Kidney epithelial cell (primary cell): ENCODE data around the gene RXFP2. TPM values are rescaled to one million over a fixed set of nuclear protein-coding genes. Genes with fewer than 3 reads are reported as not detected.

Experiments
- DNase-seq: peaks from one replicate; pipeline ENCODE4 v3.0.0-alpha.2; 2010; ENCODE audit warnings: low read depth
- H3K27me3 ChIP-seq: 2 replicates; pipeline ENCODE4 v1.6.0; 2011; ENCODE audit warnings: low read length; ENCODE audit not compliant: control insufficient read depth, insufficient read depth
- H3K36me3 ChIP-seq: 2 replicates; pipeline ENCODE4 v1.5.1; 2011; ENCODE audit warnings: low read length; ENCODE audit not compliant: control insufficient read depth, insufficient read depth
- H3K4me3 ChIP-seq: 2 replicates; pipeline ENCODE4 v1.5.1; 2011; ENCODE audit warnings: low read depth, mild to moderate bottlenecking, control low read depth, low read length
- CTCF ChIP-seq: IDR thresholded peaks from 2 replicates; pipeline ENCODE4 v1.5.1; 2011; ENCODE audit warnings: mild to moderate bottlenecking, moderate library complexity, low read length, control low read depth, inconsistent platforms; ENCODE audit not compliant: insufficient read depth, poor library complexity, severe bottlenecking
- total RNA-seq: library from RNA; depleted of rRNA; stranded (reverse); fragments of >200 nt; gene quantifications from 2 replicates; pipeline ENCODE4 v1.2.3, GENCODE V29; 2015

RXFP2 gene
- total RNA-seq, 1 donor from 2014 or later: not detected

DNA sequence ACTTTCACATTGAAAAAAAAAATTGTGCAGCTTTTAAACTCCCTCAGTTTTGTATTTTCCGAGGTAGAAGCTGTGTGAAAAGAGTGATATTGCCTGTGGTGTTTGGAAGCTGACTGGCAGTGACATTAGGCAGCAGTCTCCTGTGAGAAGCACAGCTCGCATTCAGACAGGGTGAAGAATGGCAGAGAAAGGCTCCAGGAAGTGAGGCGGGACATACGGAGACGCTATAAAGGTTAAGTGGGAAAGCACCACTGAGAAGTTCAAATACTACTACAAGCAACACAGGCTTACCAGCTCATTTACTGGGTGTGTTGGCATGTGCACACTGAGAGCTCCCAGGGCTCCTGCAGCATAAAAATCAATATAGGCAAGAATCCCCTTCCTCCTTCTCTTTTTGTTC lies 88.4 kb downstream of the RXFP2 start:
- no peaks in the 10 kb centered on the region for H3K36me3 ChIP-seq

GRCh38 chr13:31835932-31836331 lies 96.6 kb downstream of the RXFP2 start:
- TF ChIP-seq CTCF: no peak
- H3K27me3 ChIP-seq: peaks cover 3% of the 10 kb centered on the region
- H3K4me3 ChIP-seq: no peak overlapping the region
- no peaks in the 10 kb centered on the region for H3K36me3 ChIP-seq
- DNase-seq: no peak

More for the DNA sequence above, 88.4 kb downstream of the RXFP2 start:
- no peak for TF ChIP-seq CTCF
- Histone ChIP-seq H3K4me3 (no peak overlapping the region), H3K27me3 (no peaks in the 10 kb centered on the region)
- no peak for DNase-seq

- no peak for TF ChIP-seq CTCF
- Histone ChIP-seq H3K36me3 (no peaks in the 10 kb centered on the region), H3K27me3 (peaks cover 6% of the 10 kb centered on the region), H3K4me3 (no peak overlapping the region)
- DNase-seq: no peak
These were observed 103.7 kb downstream of the RXFP2 start for GRCh38 chr13:31843044-31843443.

DNA sequence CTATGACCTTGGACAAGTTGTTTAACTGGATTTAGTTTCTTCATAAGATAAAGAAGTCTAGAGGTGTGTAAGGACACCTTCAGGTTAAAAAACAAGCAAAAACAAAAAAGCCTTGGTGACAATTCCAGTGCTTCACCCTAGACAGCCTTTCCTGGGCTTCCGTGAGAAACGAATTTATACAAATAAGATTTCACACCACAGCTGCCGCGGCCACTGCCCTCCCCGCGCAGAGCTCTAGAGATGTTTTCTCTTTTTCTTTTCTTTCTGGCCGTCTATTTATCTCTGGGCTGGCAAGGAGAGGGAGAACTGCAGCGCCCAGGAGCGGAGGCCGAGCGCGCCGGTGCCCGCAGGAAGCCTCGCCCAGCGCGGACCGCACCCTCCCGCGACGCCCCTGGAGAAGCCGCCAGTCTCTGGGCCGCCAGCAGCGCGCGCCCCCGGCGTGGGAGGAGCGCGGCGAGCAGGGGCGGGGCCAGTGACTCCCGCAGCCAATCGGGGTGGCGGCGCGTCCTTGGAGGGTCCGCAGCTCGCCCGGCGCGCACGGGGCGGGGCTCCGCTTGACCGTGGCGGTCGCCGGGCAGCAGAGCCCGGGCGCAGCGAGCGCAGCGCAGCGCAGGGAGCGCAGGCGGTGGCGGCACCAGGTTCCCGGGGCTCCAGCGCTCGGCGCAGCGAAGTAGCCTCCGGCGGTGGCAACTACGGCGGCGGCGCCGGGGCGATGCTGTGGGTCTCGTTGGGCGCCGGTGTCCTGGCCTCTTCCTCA lies 107.0 kb downstream of the RXFP2 start:
- Histone ChIP-seq H3K4me3 (peak overlapping the region; percentile 63), H3K27me3 (peaks cover 4% of the 10 kb centered on the region), H3K36me3 (no peaks in the 10 kb centered on the region)
- TF ChIP-seq CTCF: no peak
- peak; percentile 43 for DNase-seq

GRCh38 chr13:31846961-31847752 lies 107.8 kb downstream of the RXFP2 start:
- Histone ChIP-seq H3K4me3 (peak overlapping the region; percentile 63), H3K36me3 (no peaks in the 10 kb centered on the region), H3K27me3 (peaks cover 4% of the 10 kb centered on the region)
- TF ChIP-seq CTCF: no peak
- no peak for DNase-seq

DNA sequence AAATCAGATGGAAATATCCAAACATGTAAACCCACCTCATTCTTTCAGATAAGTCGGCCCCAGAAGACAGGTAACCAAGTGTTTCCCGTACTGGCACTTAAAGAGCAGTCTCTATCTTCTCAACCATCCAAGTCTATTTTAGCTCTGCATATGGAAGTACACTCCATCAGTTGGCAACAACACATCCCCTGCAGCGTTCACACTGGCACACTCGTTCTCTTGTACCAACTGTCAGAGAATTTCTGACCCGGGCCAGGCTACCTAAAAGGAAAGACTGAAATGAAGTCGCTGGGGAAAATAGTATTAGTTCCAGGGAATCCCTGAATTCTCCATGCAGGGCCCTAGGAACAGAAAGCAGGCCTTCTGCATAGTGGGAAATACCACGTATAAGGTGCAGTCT lies 109.3 kb downstream of the RXFP2 start:
- Histone ChIP-seq H3K27me3 (peaks cover 4% of the 10 kb centered on the region), H3K36me3 (no peaks in the 10 kb centered on the region), H3K4me3 (no peak overlapping the region)
- DNase-seq: no peak
- TF ChIP-seq CTCF: no peak
